Adipocyte (in vitro differentiated cells): ENCODE measurements around the gene TLCD3B.

Experiments used
- DNase-seq: peaks from one replicate; pipeline ENCODE4 v3.0.0-alpha.2; 2015; ENCODE audit warnings: low read depth
- H3K27me3 ChIP-seq: replicated peaks from 2 replicates; pipeline ENCODE4 v1.7.0; 2013; ENCODE audit warnings: mild to moderate bottlenecking, low read length, moderate library complexity; ENCODE audit not compliant: control insufficient read depth, insufficient read depth
- H3K36me3 ChIP-seq: 2 replicates; pipeline ENCODE4 v1.7.0; 2013; ENCODE audit warnings: low read length, mild to moderate bottlenecking, moderate library complexity; ENCODE audit not compliant: control insufficient read depth, insufficient read depth, severe bottlenecking
- H3K4me1 ChIP-seq: 2 replicates; pipeline ENCODE4 v1.7.0; 2013; ENCODE audit warnings: mild to moderate bottlenecking, low read length, moderate library complexity; ENCODE audit not compliant: control insufficient read depth, insufficient read depth
- H3K4me3 ChIP-seq: 2 replicates; pipeline ENCODE4 v1.7.0; 2013; ENCODE audit warnings: mild to moderate bottlenecking, low read length, moderate library complexity
- H3K9ac ChIP-seq: 2 replicates; pipeline ENCODE4 v1.7.0; 2013; ENCODE audit warnings: mild to moderate bottlenecking, low read length, moderate library complexity
- H3K9me3 ChIP-seq: 2 replicates; pipeline ENCODE4 v1.7.0; 2013; ENCODE audit warnings: mild to moderate bottlenecking, low read length, moderate library complexity; ENCODE audit not compliant: control insufficient read depth

Gene TLCD3B

GRCh38 chr16:29999605-30000004 is 31.5 kb downstream of the TLCD3B start:
- Histone ChIP-seq H3K9ac (no peak overlapping the region), H3K9me3 (no peaks in the 10 kb centered on the region), H3K27me3 (no peaks in the 10 kb centered on the region), H3K4me3 (no peak overlapping the region), H3K4me1 (peaks cover 14% of the 10 kb centered on the region), H3K36me3 (peaks cover 3% of the 10 kb centered on the region)
- no peak for DNase-seq

GRCh38 chr16:29996766-29997250 is 34.3 kb downstream of the TLCD3B start:
- no peaks in the 10 kb centered on the region for H3K27me3 ChIP-seq
- H3K36me3 ChIP-seq = peaks cover 19% of the 10 kb centered on the region

DNA sequence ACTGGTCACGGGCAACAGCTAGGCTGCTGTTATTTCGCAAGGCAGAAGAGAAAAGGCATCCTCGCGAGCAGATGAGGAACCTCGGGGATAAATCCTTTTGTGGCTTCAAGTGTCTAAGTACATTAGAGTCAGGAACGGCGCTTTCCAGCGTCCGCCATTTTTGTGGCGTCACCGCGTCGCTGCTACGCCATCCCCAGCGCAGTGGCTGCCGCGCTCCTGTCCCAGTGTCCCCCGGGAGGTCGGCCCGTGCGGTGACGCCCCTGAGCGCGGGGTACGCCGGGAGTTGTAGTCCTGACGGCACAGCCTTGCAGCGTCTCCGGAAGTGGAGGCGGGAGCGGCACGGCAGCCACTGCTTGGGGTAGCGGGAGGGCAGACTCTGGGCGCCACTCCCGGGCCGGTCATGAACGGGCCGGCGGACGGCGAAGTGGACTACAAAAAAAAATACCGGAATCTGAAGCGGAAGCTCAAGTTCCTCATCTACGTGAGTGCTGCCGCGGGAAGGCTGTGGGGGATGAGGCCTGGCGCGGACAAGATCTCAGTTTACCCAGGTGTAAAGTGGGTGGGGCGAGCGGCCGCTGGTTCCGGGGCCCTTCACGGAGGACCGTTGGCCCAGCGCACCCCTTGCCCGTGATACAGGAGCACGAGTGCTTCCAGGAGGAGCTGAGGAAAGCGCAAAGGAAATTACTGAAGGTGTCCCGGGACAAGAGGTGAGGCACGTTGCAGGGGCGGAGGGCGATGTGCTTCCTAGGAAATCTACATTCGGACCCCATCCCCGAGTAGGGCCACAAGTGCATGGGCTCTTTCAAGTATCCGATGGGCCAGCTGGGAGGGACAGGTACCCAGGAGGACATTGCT is 34.9 kb downstream of the TLCD3B start, which contains the start of gene INO80E:
Gene INO80E, plus strand, starts transcription at position 331 of the 855 bp plus-strand sequence. Its CDS starts 70 bp downstream, at position 401.
- no peaks in the 10 kb centered on the region for H3K27me3 ChIP-seq
- peak within 1 kb of the TSS; percentile 87 for H3K4me3 ChIP-seq
- DNase-seq = peak; percentile 98
- peaks cover 23% of the 10 kb centered on the region for H3K36me3 ChIP-seq
- peaks cover 28% of the 10 kb centered on the region for H3K4me1 ChIP-seq
- no peaks in the 10 kb centered on the region for H3K9me3 ChIP-seq
- peak within 1 kb of the TSS; percentile 99 for H3K9ac ChIP-seq

More at GRCh38 chr16:29996766-29997250, 34.3 kb downstream of the TLCD3B start:
- Histone ChIP-seq H3K4me1 (peaks cover 26% of the 10 kb centered on the region), H3K9me3 (no peaks in the 10 kb centered on the region), H3K4me3 (peak overlapping the region; percentile 87), H3K9ac (peak overlapping the region; percentile 99)
- no peak for DNase-seq

GRCh38 chr16:29995324-29995910 is 35.7 kb downstream of the TLCD3B start, which contains the start of gene HIRIP3:
HIRIP3 (minus strand) TSS chr16:29995617; CDS start chr16:29995605, 12 bp downstream.
- H3K9me3 ChIP-seq = no peaks in the 10 kb centered on the region
- no peaks in the 10 kb centered on the region for H3K27me3 ChIP-seq
- peaks cover 28% of the 10 kb centered on the region for H3K4me1 ChIP-seq
- peaks cover 29% of the 10 kb centered on the region for H3K36me3 ChIP-seq
- H3K9ac ChIP-seq = peak within 1 kb of the TSS; percentile 99
- peak within 1 kb of the TSS; percentile 87 for H3K4me3 ChIP-seq
- peak; percentile 91 for DNase-seq

DNA sequence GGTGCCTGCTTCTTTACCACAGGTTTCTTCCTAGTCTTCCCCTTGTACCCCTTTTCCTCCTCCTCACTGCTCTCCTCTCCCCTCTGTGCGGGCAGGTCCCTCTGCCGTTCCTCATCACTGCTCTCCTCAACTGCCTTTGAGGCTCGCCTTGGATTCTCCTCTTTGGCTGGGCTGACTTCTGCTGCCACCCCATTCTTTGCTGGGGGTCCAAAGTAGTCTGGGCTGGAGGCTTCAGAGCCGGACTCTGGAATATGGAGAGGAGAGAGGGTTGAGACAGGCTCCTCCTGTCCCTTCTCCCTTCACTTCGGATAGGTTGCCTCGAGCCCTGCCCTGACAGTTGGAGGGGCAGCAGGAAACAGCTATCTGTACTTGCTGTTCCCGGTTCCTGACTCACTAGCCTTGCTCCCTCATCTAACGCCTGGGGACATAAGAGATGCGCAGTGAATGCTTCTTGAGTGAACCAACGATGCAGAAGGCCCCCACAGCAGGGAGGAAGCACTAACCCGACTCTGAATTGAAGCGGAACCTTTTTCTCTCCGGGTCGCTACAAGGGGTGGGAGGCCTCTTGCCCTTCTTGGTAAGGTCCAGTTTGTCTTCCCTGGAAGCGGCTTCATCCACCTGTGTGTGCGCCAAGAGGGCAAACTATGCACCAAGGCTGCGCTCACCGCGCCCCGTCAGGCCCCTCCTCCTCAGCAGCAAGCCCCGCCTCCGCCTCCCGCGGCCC is 36.3 kb downstream of the TLCD3B start:
- peaks cover 28% of the 10 kb centered on the region for H3K4me1 ChIP-seq
- DNase-seq = peak; percentile 30
- H3K9me3 ChIP-seq = no peaks in the 10 kb centered on the region
- peaks cover 36% of the 10 kb centered on the region for H3K36me3 ChIP-seq
- peak overlapping the region; percentile 87 for H3K4me3 ChIP-seq
- H3K9ac ChIP-seq = peak overlapping the region; percentile 99
- H3K27me3 ChIP-seq = no peaks in the 10 kb centered on the region

GRCh38 chr16:29993903-29994599 is 37.0 kb downstream of the TLCD3B start:
- H3K4me3 ChIP-seq = peak overlapping the region; percentile 87
- H3K27me3 ChIP-seq = no peaks in the 10 kb centered on the region
- H3K4me1 ChIP-seq = peaks cover 28% of the 10 kb centered on the region
- peaks cover 43% of the 10 kb centered on the region for H3K36me3 ChIP-seq
- peak overlapping the region; percentile 99 for H3K9ac ChIP-seq
- DNase-seq = no peak
- H3K9me3 ChIP-seq = no peaks in the 10 kb centered on the region

- Histone ChIP-seq H3K4me3 (no peak overlapping the region), H3K27me3 (no peaks in the 10 kb centered on the region), H3K9ac (peak overlapping the region; percentile 67), H3K36me3 (peaks cover 49% of the 10 kb centered on the region), H3K9me3 (no peaks in the 10 kb centered on the region), H3K4me1 (peaks cover 28% of the 10 kb centered on the region)
- no peak for DNase-seq
Observed at GRCh38 chr16:29993191-29993902, 37.7 kb downstream of the TLCD3B start.

GRCh38 chr16:29992344-29992967 is 38.6 kb downstream of the TLCD3B start:
- Histone ChIP-seq H3K9me3 (no peaks in the 10 kb centered on the region), H3K4me1 (peaks cover 28% of the 10 kb centered on the region), H3K36me3 (peaks cover 56% of the 10 kb centered on the region), H3K27me3 (no peaks in the 10 kb centered on the region), H3K4me3 (no peak overlapping the region), H3K9ac (peak overlapping the region; percentile 67)
- DNase-seq = no peak

GRCh38 chr16:29991571-29991904 is 39.5 kb downstream of the TLCD3B start:
- H3K9ac ChIP-seq = peak overlapping the region; percentile 67
- no peak for DNase-seq
- H3K27me3 ChIP-seq = no peaks in the 10 kb centered on the region
- no peak overlapping the region for H3K4me3 ChIP-seq
- peaks cover 64% of the 10 kb centered on the region for H3K36me3 ChIP-seq
- peaks cover 22% of the 10 kb centered on the region for H3K4me1 ChIP-seq
- no peaks in the 10 kb centered on the region for H3K9me3 ChIP-seq
